Measurements from ENCODE around the gene ZNF777.

ZNF777 gene

DNA sequence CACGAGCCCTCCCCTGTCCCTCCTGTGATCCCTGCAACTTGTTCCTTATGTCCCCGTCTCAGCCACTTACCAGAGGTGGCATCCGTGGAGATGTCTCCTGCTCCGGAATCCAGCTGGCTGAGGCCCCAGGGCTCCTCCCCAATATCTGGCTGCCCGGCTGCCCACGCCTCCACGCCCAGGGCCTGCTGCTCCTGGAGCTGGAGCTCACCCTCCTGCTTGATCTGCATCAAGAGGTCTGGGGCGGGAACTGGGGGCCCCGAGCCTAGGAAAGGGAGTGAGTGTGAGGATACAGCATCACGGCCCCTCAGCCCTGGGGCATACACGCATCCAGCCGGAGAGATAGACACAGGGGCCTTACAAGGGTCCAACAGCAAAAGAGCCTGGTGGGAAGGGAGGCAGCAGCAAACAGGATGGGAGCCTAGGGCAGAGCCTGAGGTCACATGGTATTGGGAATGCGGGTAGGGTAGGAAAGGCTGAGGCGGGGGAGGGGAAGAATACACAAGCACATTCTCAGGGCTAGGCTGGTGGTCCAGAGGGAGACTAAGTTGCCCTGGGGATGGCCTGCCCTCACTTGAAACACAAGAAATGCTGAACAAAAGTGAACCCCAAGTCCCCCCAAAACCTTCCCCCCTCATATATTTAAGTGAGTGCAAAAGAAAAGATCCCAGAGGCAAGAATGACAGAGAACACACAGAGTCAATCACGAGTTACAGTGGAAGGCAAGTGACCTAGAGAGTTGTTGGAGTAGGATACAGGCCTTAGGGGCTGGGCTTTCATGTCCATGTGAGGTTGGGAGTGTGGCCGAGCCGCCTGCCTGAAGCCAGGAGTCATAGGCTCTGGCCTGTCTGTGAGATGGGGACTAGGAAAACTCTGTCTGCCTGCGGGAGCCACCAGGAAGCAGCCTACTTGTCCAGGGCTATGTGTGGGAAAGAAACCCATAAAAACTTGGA lies 16.9 kb upstream of the ZNF777 start:
- TF ChIP-seq, protein P1, sequence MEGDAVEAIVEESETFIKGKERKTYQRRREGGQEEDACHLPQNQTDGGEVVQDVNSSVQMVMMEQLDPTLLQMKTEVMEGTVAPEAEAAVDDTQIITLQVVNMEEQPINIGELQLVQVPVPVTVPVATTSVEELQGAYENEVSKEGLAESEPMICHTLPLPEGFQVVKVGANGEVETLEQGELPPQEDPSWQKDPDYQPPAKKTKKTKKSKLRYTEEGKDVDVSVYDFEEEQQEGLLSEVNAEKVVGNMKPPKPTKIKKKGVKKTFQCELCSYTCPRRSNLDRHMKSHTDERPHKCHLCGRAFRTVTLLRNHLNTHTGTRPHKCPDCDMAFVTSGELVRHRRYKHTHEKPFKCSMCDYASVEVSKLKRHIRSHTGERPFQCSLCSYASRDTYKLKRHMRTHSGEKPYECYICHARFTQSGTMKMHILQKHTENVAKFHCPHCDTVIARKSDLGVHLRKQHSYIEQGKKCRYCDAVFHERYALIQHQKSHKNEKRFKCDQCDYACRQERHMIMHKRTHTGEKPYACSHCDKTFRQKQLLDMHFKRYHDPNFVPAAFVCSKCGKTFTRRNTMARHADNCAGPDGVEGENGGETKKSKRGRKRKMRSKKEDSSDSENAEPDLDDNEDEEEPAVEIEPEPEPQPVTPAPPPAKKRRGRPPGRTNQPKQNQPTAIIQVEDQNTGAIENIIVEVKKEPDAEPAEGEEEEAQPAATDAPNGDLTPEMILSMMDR (IDR thresholded peaks at IDR 0.05; ENCODE audit: extremely low read depth, insufficient read depth, missing control alignments), result no peak
- in situ Hi-C loops (cut with MboI; ENCODE audit: low pct_unique_long_range_greater_than_20kb, low sequenced_read_pairs, unreplicated experiment), result no loop called here
- no peak for DNase-seq (ENCODE audit: low spot score)

DNA sequence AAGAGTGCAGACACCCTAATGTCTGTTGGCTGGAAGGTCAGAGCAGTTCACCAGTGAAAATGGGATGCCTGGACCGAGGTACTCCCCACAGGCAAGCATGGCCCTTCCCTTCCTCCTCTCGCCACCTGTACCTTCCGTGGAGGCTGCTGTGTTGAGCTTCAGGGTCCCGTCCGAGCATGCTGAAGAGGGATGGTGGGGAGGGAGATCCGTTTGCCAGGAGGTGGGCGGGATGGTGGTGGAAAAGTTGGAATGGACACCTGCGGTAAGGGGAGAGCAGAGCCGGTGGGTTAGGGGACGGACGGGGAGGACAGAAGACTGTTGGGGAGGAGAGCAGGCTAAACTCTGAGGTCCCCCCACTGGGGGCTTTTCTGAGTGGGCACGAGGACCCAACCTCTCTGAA lies 15.9 kb upstream of the ZNF777 start:
- TF ChIP-seq, protein P1 (IDR thresholded peaks at IDR 0.05; ENCODE audit: extremely low read depth, insufficient read depth, missing control alignments), result no peak
- in situ Hi-C loops (cut with MboI; ENCODE audit: low pct_unique_long_range_greater_than_20kb, low sequenced_read_pairs, unreplicated experiment), result no loop called here
- DNase-seq (ENCODE audit: low spot score), result no peak

DNA sequence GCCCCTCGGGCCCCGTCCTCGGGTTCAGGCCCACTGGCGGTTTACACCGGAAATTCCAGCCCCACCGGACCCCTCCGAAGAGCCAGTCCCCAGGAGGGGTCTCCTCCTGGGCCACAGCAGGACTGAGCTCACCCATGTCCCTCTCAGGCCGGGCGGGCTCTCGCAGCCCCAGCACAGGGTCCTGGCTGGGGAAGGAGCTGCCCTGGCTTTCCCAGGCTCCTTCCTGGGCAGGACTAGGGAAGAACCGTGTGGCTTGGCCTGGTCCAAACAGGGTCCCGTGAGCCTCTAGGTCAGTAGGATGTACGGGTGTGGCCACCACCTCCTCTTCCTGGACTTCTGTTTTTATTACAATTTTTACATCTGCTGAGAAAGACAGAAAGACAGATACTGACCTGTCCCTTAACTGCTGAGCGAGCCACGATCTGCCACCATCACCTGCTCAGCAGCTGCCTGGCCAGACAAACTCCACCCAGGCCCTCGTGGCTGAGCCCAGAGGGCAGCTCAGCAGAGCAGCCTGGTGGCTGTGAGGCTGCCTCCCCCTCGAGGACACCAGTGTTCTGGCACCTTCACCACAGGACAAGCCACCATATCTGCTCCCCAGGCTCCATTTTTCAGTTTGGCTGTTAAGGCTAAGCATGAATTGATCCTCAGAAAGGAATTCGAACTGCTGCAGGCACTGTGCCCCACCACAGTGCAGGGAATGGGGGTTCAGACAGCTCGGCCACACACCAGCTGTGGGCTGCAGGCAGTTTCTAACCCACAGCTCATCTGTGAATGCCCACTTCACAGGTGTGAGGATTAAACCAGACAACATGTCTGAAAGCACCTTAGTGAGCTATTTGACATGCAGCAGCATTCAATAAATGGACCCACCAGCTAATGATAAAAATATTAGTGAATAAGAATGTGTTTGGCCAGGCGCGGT lies 14.5 kb upstream of the ZNF777 start:
- in situ Hi-C loops (cut with MboI; ENCODE audit: low pct_unique_long_range_greater_than_20kb, low sequenced_read_pairs, unreplicated experiment), result no loop called here
- DNase-seq (ENCODE audit: low spot score), result no peak
- TF ChIP-seq, protein P1 (IDR thresholded peaks at IDR 0.05; ENCODE audit: extremely low read depth, insufficient read depth, missing control alignments), result no peak

DNA sequence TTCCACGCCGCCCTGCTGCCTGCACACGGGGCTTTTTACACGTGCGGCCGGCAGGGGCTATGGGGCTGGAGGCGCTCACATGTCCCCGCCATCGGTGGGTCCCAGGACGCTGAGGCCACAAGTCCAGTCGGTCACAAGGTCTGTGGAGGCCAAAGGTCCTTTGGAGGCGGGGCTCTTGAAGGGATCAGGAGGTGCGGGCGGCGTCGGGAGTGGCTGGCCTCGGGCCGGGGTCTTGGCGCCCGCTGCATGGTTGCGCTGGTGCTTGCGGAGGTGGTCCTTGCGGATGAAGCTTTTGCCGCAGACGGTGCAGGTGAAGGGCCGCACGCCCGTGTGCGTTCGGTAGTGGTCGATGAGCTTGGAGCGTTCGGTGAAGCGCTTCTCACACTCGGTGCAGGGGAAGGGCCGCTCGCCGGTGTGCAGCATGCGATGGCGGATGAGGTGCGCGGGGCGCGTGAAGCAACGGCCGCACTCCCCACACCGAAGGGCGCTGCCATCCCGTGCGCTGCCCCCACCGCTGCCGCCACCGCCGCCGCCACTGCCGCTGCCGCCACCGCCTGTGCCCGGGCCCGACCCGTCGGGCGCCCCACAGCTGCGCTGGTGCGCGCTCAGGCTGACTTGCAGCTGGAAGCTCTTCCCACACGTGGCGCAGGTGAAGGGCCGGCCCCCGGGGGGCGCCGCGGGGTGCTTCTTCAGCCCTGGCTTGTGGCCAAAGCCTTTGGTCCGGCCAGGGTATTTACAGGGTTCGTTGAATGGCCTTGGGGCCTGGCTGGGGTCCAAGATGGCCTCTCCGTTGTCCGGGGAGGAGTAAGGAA lies 13.7 kb upstream of the ZNF777 start:
- DNase-seq (ENCODE audit: low spot score), result no peak
- TF ChIP-seq, protein P1 (IDR thresholded peaks at IDR 0.05; ENCODE audit: extremely low read depth, insufficient read depth, missing control alignments), result no peak
- in situ Hi-C loops (cut with MboI; ENCODE audit: low pct_unique_long_range_greater_than_20kb, low sequenced_read_pairs, unreplicated experiment), result no loop called here

DNA sequence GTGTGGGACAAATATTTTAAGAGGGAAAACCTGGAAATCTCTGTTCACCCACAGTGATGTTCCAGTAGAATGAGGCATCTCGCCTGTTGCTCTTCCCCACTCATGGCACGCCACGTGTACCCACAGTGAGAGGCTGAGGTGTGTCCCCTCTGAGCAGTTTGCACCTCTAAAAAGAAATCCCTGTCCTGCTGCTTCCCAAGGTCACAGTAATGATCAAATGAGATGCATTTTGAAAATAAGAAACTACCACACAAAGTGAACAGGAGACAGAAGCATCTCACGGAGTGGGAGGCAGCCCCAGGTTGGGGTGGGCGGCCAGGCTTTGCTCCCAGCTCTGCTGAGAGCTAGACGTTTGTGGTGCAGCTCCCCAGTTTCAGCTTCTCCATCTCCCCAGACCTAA lies 12.4 kb upstream of the ZNF777 start:
- DNase-seq (ENCODE audit: low spot score), result no peak
- TF ChIP-seq, protein P1 (IDR thresholded peaks at IDR 0.05; ENCODE audit: extremely low read depth, insufficient read depth, missing control alignments), result no peak
- in situ Hi-C loops (cut with MboI; ENCODE audit: low pct_unique_long_range_greater_than_20kb, low sequenced_read_pairs, unreplicated experiment), result no loop called here

All from GM13977 (cell line).